ENCODE results near the gene ACY1.

Gene ACY1

GRCh38 chr3:51947215-51947900 lies 36.0 kb upstream of the ACY1 start:
- no peak overlapping the region for H3K4me3 ChIP-seq (ENCODE audit: low read depth, low read length)
- TF ChIP-seq CTCF (IDR thresholded peaks at IDR 0.05; ENCODE audit: borderline replicate concordance, insufficient read depth, low read depth, low read length), result no peak

GRCh38 chr3:51948016-51948580 lies 35.2 kb upstream of the ACY1 start:
- TF ChIP-seq CTCF (IDR thresholded peaks at IDR 0.05; ENCODE audit: borderline replicate concordance, insufficient read depth, low read depth, low read length), result no peak
- no peak overlapping the region for H3K4me3 ChIP-seq (ENCODE audit: low read depth, low read length)

- H3K4me3 ChIP-seq (ENCODE audit: low read depth, low read length), result no peak overlapping the region
- TF ChIP-seq CTCF (IDR thresholded peaks at IDR 0.05; ENCODE audit: borderline replicate concordance, insufficient read depth, low read depth, low read length), result no peak
These were observed 34.2 kb upstream of the ACY1 start for GRCh38 chr3:51949121-51949520.

GRCh38 chr3:51950899-51951298 lies 32.4 kb upstream of the ACY1 start:
- TF ChIP-seq CTCF (IDR thresholded peaks at IDR 0.05; ENCODE audit: borderline replicate concordance, insufficient read depth, low read depth, low read length), result no peak
- no peak overlapping the region for H3K4me3 ChIP-seq (ENCODE audit: low read depth, low read length)

- no peak for TF ChIP-seq CTCF (IDR thresholded peaks at IDR 0.05; ENCODE audit: borderline replicate concordance, insufficient read depth, low read depth, low read length)
- no peak overlapping the region for H3K4me3 ChIP-seq (ENCODE audit: low read depth, low read length)
These were observed 29.9 kb upstream of the ACY1 start for GRCh38 chr3:51953445-51953844.

- no peak for TF ChIP-seq CTCF (IDR thresholded peaks at IDR 0.05; ENCODE audit: borderline replicate concordance, insufficient read depth, low read depth, low read length)
These were observed 29.2 kb upstream of the ACY1 start for GRCh38 chr3:51954105-51954504.

GRCh38 chr3:51954713-51955112 lies 28.6 kb upstream of the ACY1 start:
- no peak overlapping the region for H3K4me3 ChIP-seq (ENCODE audit: low read depth, low read length)
- TF ChIP-seq CTCF (IDR thresholded peaks at IDR 0.05; ENCODE audit: borderline replicate concordance, insufficient read depth, low read depth, low read length), result no peak

More at GRCh38 chr3:51954105-51954504, 29.2 kb upstream of the ACY1 start:
- no peak overlapping the region for H3K4me3 ChIP-seq (ENCODE audit: low read depth, low read length)
